Measurements from ENCODE around the gene OTUB2.

OTUB2 gene

DNA sequence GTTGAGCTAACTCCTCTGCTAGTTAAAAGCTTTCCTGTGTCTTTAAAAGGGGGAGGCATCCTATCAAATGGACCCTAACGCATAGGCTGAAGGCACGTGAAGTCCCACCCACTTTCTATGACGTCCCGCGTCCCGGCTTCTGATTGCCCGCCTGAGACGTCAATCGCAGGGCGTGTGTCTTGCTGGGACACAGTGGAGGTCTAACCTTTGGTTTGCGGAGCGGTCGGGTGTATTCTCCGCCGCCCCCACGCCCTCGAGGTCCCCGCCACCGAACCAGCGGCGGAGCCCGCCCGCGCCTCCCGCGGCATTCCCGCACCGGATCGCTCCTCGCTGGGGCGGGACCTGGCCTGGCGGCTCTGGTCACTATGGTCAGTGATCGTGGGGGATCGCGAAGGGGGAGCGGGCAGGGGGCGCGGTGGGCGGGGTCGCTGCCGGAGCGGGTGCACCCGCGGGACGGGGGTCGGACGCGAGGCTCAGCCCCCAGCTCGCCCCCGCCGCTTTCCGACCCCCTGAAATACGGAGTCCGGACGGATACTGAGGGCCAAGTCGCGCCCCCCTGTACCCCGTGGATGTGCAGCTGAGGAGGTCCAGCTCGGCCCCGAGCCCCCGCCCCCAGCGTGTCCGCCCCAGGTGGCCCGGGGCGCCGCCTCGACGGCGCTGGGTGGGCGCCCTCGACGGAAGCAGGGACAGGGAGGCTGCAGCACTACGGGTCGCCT, at the start of gene OTUB2:
Gene OTUB2, plus strand, starts transcription at position 168 of the 716 bp plus-strand sequence. Its CDS starts 198 bp downstream, at position 366.
- DNase-seq: peak; percentile 96 to 98
- Mint-ChIP-seq H3K9me3 (no peaks in the 10 kb centered on the region), H3K27ac (peak within 1 kb of the TSS in 1 of 2 donors; percentile 51), H3K27me3 (peaks cover 16% of the 10 kb centered on the region), H3K4me1 (peaks cover 33% of the 10 kb centered on the region), H3K4me3 (peak within 1 kb of the TSS; percentile 72 to 75)
- ATAC-seq: peak; percentile 98

GRCh38 chr14:93976477-93977057, 49.6 kb upstream of the OTUB2 start, which contains the start of gene ASB2:
Gene ASB2, minus strand, starts transcription at chr14:93976570. Its CDS starts 12,031 bp downstream, at chr14:93964539.
- DNase-seq: no peak
- Mint-ChIP-seq H3K9me3 (peaks cover 7 to 18% of the 10 kb centered on the region in 2 donors), H3K27ac (peak within 1 kb of the TSS; percentile 89 to 96), H3K4me1 (peaks cover 100% of the 10 kb centered on the region), H3K4me3 (peak within 1 kb of the TSS; percentile 66 to 72), H3K27me3 (no peaks in the 10 kb centered on the region)
- peak; percentile 0 for ATAC-seq

DNA sequence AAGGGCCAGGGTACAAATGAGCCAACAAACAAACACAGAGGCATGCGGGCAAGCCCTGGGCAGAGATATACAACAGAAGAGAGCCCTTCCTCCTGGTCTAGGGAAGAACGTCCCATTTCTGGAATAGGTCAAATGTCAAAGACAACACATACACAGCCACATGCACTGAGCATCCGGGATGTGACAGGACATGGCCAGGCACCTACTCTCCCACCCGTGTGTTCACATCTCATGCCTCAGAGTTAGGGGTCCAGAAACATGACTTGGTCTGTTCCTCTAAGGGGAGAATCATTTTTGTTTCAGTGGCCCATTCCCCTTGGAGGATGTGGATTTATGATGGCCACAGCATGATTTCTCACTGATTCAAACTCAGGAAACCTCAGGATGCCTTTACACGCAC, 49.0 kb upstream of the OTUB2 start:
- peak overlapping the region; percentile 89 to 96 for H3K27ac Mint-ChIP-seq
- H3K4me3 Mint-ChIP-seq: peak overlapping the region; percentile 66 to 72
- H3K9me3 Mint-ChIP-seq: peaks cover 7 to 18% of the 10 kb centered on the region in 2 donors
- DNase-seq (no peak), ATAC-seq (no peak)
- peaks cover 100% of the 10 kb centered on the region for H3K4me1 Mint-ChIP-seq
- no peaks in the 10 kb centered on the region for H3K27me3 Mint-ChIP-seq

DNA sequence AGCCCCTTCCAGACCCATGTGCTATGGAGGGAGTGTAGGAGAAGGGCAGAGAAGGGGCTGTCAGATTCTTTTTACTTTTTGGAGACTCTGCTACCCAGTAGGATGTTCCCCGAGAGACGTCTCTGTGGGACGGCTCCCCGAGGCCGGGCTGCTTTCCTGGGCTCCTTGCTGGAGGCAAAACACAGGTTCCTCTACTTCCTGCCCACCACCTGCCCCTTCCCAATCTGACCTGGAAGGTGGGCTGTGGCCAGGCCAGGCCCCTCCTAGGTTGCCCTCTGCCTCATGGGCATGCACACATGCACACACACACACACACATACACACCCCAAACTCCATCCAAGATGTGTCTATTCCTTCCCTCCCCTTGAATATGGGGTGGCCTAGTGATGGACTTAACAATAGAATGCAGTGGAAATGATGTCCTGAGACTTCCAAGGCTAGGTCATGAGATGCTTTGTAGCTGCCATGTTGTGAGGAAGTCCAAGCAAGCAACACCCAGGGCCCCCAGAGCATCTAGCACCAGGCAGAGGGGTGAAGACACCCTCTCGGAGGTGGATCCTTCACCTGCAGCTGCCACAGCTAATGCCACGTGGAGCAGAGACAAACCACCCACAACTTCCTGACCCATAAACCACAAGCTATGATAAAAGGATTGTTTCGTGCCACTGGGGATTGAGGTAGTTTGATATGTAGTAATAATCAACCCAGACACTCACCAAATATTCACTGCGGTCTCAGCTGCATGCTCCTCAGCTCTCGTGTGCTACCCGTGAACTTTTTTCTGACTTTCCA, 48.2 kb upstream of the OTUB2 start:
- DNase-seq (peak; percentile 83 to 85), ATAC-seq (peak; percentile 92)
- H3K4me3 Mint-ChIP-seq: peak overlapping the region; percentile 66 to 72
- H3K27ac Mint-ChIP-seq: peak overlapping the region; percentile 86 to 96
- peaks cover 7 to 18% of the 10 kb centered on the region in 2 donors for H3K9me3 Mint-ChIP-seq
- peaks cover 97% of the 10 kb centered on the region for H3K4me1 Mint-ChIP-seq
- no peaks in the 10 kb centered on the region for H3K27me3 Mint-ChIP-seq

DNA sequence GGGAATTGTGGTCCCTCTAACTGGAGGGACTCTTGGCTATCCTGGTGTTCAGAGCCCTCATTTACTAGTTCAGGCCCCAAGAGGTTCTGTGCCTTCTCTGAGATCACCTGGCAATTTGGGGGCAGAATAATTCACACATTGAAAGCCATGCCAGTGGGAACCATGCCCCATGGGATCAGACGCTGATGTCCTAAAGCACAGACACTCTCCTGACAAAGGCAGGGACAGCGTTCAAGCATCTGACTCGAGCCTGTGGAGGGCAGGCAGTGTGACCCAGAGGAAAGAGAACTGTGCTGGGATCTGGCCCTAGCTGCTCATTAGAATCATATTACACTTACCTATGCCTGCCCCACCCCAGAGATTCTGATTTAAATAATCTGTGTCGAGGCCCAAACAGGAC, 47.4 kb upstream of the OTUB2 start:
- DNase-seq: no peak
- peak overlapping the region; percentile 86 to 96 for H3K27ac Mint-ChIP-seq
- H3K4me3 Mint-ChIP-seq: peak overlapping the region; percentile 20 to 32
- H3K9me3 Mint-ChIP-seq: peaks cover 7 to 18% of the 10 kb centered on the region in 2 donors
- H3K4me1 Mint-ChIP-seq: peaks cover 93% of the 10 kb centered on the region
- H3K27me3 Mint-ChIP-seq: no peaks in the 10 kb centered on the region
- peak; percentile 17 for ATAC-seq

DNA sequence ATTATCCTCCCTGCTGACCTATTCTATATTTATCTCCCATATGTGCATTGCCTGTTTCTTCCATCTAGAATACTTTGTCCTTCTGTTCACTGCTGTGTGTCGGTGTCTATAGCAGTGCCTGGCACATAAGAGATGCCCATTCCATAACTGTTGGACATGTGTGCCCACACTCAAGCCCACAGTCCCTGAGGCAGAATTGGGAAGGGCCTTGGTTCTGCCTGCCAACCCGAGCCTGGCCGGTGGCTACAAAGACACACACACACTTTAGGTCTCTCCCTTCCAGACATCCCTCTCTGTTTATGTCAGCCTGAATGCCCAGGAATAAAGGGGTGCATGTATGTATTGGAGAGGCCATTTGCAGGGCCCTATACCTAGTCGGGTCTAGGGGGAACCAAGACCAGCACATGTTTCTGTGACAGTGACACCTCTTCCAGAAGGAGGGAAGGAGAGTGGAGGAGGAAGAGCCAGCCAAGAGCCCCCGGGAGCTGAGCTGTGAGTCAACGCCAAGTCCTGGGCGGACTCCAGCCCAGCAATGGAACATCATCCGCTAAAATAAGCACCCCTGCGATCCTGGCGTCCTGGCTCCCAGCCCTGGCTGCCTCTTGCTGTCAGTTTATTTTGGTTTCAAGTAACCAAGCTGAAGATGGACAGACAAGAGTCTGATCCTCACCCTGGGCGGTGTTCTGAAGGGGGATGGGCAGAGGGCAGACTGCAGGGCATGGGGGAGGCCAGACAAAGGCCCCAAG, 45.5 kb upstream of the OTUB2 start:
- peak overlapping the region; percentile 83 to 96 for H3K27ac Mint-ChIP-seq
- no peak for DNase-seq
- ATAC-seq: no peak
- H3K4me3 Mint-ChIP-seq: peak overlapping the region; percentile 5 to 72
- H3K9me3 Mint-ChIP-seq: peaks cover 7 to 18% of the 10 kb centered on the region in 2 donors
- H3K4me1 Mint-ChIP-seq: peaks cover 91% of the 10 kb centered on the region
- H3K27me3 Mint-ChIP-seq: peaks cover 6% of the 10 kb centered on the region

GRCh38 chr14:93981316-93982229, 44.6 kb upstream of the OTUB2 start:
- no peak for ATAC-seq
- H3K4me1 Mint-ChIP-seq: peaks cover 85% of the 10 kb centered on the region
- H3K4me3 Mint-ChIP-seq: no peak overlapping the region
- peaks cover 6 to 16% of the 10 kb centered on the region in 2 donors for H3K9me3 Mint-ChIP-seq
- no peak for DNase-seq
- H3K27ac Mint-ChIP-seq: peak overlapping the region; percentile 66 to 96
- peaks cover 6% of the 10 kb centered on the region for H3K27me3 Mint-ChIP-seq

- H3K27ac Mint-ChIP-seq: peak overlapping the region in 1 of 2 donors; percentile 71
- peaks cover 0 to 8% of the 10 kb centered on the region in 2 donors for H3K9me3 Mint-ChIP-seq
- H3K4me3 Mint-ChIP-seq: no peak overlapping the region
- ATAC-seq (no peak), DNase-seq (no peak)
- H3K27me3 Mint-ChIP-seq: peaks cover 6% of the 10 kb centered on the region
- peaks cover 76% of the 10 kb centered on the region for H3K4me1 Mint-ChIP-seq
Observed at GRCh38 chr14:93982230-93983007, 43.7 kb upstream of the OTUB2 start.

- H3K4me3 Mint-ChIP-seq: no peak overlapping the region
- no peak for ATAC-seq
- DNase-seq: no peak
- no peaks in the 10 kb centered on the region for H3K9me3 Mint-ChIP-seq
- peaks cover 10% of the 10 kb centered on the region for H3K27me3 Mint-ChIP-seq
- H3K27ac Mint-ChIP-seq: no peak overlapping the region
- H3K4me1 Mint-ChIP-seq: peaks cover 64% of the 10 kb centered on the region
Observed at GRCh38 chr14:93984070-93984469, 42.1 kb upstream of the OTUB2 start.

- peaks cover 64% of the 10 kb centered on the region for H3K4me1 Mint-ChIP-seq
- ATAC-seq (no peak), DNase-seq (no peak)
- H3K9me3 Mint-ChIP-seq: no peaks in the 10 kb centered on the region
- peak overlapping the region in 1 of 2 donors; percentile 87 for H3K27ac Mint-ChIP-seq
- H3K27me3 Mint-ChIP-seq: peaks cover 11% of the 10 kb centered on the region
- H3K4me3 Mint-ChIP-seq: no peak overlapping the region
Observed at GRCh38 chr14:93984987-93985410, 41.1 kb upstream of the OTUB2 start.

- Mint-ChIP-seq H3K9me3 (no peaks in the 10 kb centered on the region), H3K27me3 (peaks cover 21% of the 10 kb centered on the region), H3K4me1 (peaks cover 63% of the 10 kb centered on the region), H3K4me3 (no peak overlapping the region), H3K27ac (no peak overlapping the region)
- ATAC-seq: no peak
- DNase-seq: no peak
Observed at GRCh38 chr14:93986955-93987354, 39.2 kb upstream of the OTUB2 start.

DNA sequence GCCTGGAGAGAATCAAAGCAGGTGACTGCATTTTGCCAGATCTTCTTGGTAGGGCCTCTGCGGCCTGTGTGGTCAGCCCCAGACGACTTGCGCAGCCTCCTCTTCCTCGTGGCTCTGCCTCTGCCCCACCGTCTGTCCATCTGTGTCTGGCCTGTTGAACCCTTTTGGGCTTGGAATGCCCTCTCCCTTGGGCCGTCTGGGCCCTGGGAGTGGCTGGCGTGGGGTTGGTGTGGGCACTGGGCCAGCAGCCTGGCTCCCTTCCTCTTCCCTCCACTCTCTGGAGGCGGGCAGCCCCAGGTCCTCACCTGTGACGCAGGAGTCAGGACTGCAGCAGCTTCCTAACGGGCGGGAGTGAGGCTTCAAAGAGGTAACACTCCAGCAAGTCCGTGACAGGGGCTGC, 38.8 kb upstream of the OTUB2 start:
- Mint-ChIP-seq H3K4me3 (no peak overlapping the region), H3K27me3 (peaks cover 25% of the 10 kb centered on the region), H3K4me1 (peaks cover 63% of the 10 kb centered on the region), H3K27ac (no peak overlapping the region), H3K9me3 (no peaks in the 10 kb centered on the region)
- DNase-seq (no peak), ATAC-seq (no peak)

DNA sequence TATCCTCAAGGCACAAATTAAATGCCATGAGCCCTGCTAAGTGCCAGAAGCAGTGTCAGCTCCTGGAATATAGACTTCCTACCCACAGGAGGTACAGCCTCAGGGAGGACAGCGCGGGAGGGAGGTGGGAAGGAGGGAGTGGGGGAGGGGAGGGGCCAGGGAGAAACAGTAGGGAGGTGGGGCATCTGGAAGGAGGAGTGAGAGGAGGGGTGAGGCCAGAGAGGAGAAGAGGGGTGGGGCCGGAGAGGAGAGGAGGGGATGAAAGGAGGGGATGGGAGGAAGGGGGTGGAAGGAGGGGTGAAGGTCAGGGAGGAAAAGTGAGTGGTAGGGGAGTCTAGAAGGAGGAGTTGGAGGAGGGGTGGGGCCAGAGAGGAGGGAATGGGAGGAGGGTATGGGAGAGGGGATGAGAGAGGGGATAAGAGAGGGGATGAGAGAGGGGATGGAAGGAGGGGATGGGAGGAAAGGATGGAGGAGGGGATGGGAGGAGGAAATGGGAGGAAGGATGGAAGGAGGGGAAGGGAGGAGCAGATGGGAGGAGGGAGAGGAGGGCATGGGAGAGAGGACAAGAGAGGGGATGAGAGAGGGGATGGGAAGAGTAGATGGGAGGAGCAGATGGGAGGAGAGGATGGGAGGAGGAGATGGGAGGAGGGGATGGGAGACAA, 38.2 kb upstream of the OTUB2 start:
- no peak overlapping the region for H3K27ac Mint-ChIP-seq
- no peak overlapping the region for H3K4me3 Mint-ChIP-seq
- peaks cover 65% of the 10 kb centered on the region for H3K4me1 Mint-ChIP-seq
- DNase-seq (no peak), ATAC-seq (no peak)
- peaks cover 25% of the 10 kb centered on the region for H3K27me3 Mint-ChIP-seq
- no peaks in the 10 kb centered on the region for H3K9me3 Mint-ChIP-seq
